ENCODE results near the gene GOLGA6L10.
"Not testable (repeated sequence)": the region's sequence is repeated elsewhere in the genome, so short reads cannot be mapped to it uniquely, and the experiment has no call there.

GOLGA6L10 gene

DNA sequence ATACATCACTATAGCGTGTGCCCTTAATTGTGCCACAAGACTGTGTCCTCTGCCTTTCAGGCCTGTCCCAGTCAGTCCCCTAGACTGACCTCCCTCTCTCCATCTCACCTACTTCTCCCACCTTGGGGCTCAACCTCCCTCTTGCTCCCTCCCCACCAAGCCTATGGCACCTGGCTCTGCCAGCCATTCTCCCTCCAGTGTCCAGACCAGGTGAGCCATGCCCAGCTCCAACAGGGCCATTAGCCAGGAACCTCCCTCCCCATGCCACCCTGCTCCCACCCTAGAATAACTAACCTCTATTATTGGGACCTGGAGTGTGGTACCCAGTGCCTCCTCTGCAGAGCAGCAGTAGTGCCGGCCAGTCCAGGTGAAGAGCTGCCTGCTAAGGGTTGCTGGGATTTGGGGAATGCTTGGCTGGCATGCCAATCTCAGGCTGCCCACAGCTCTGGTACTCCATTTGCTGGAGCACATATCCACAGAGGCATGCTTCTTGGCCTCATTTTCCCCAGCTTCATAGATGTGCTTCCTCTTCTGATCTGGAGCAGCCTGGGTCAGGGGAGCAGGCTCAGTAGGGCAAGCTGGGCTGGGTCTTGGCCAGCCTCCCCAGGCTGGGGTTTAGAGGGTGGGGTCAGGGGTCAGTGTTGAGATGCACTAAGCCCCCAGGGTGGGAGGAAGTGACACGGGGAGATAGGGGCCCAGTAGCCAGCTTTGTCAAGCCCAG is 47.8 kb downstream of the GOLGA6L10 start:
- DNase-seq (ENCODE audit: low read depth in 1 of 2, low spot score in 1 of 2) = no peak

DNA sequence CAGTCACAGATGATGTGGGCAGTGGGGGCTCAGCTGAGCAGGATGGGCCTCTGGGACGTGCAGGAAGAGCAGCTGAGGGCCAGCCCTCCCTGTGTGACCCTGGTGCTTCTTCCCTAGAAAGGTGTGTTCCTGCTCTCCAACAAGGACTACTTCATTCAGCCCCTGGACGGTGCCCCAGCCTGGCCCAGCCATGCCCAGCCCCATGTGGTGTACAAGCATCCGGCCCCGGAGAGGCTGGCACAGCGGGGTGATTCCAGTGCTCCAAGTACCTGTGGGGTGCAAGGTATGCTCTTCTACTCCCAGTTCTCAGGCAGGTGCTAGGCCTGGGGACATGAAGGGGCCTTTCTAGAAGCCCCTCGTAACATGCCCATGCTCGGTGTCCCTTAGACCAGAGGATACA is 48.4 kb downstream of the GOLGA6L10 start:
- DNase-seq (ENCODE audit: low read depth in 1 of 2, low spot score in 1 of 2) = no peak

DNA sequence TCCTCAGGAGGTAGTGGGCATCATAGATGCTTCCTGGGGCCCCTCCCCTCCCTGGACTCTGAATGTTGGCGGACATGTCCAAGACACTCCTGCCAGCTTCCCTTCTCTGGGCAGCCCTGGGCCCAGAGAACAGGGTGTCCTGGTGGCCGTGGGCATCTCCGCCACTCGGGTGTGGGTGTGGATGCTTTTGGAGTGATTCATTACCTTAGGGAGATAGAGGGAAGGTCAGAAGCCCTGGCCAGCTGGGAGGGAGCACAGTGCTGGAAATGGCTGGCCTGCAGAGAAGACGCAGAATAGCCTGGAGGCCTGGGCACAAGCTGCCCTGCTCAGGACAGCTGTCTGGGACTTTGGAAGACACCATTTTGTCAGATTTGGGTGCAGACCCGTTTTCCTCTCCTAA is 48.9 kb downstream of the GOLGA6L10 start:
- not testable (repeated sequence) for DNase-seq (ENCODE audit: low read depth in 1 of 2, low spot score in 1 of 2)

DNA sequence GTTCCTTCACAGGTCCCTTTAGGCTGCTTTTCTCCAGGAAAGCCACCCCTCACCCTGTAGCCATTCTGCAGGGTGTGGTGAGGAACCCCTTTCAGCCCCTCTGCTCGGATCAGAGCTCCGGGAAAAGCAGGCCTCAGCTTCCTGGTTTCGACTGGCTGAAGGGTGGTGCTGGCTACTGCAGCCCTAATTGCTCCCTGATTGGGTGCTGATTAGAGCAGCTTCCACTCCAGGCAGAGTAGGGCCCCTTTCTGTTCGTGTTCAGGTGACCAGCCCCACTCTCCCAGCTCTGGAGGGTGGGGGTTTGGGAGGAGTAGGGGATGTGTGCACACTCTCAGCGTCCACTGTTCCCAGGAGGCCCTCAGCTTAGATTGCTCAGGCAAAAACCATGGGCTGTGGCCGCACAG is 49.8 kb downstream of the GOLGA6L10 start:
- DNase-seq (ENCODE audit: low read depth in 1 of 2, low spot score in 1 of 2) = not testable (repeated sequence)

DNA sequence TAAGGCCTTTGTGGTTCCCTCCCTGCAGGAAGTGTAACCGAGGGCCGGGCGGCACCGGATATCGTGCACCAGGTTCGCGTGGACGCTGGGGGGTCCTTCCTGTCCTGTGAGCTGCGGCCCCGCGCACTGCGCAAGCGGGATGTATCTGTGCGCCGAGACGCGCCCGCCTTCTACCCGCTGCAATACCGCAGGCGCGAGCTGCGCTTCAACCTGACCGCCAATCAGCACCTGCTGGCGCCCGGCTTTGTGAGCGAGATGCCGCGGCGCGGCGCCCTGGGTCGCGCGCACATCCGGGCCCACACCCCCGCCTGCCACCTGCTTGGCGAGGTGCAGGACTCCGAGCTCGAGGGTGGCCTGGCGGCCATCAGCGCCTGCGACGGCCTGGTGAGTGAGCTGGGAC is 50.8 kb downstream of the GOLGA6L10 start:
- DNase-seq (ENCODE audit: low read depth in 1 of 2, low spot score in 1 of 2) = peak; percentile 11 to 16

GRCh38 chr15:82298032-82298431 is 51.2 kb downstream of the GOLGA6L10 start:
- no peak for DNase-seq (ENCODE audit: low read depth in 1 of 2, low spot score in 1 of 2)

DNA sequence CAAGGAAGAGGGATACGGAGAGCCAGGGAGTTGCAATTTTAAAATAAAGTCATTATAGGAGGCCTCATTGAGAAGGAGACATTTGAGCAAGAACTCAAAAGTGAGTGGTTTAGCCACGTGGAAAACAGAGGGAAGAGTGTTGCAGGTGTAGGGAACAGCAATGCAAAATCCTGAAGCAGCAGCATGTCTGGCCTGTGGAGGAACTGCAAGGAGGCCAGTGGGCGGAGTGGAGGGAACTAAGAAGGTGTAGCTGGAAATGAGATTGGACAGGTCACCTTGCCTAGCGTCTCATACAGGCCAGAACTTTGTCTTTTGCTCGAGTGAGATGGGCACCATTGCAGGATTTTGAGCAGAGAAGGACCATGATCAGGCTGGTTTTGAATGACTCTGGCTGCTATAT is 51.7 kb downstream of the GOLGA6L10 start:
- DNase-seq (ENCODE audit: low read depth in 1 of 2, low spot score in 1 of 2) = no peak

- DNase-seq (ENCODE audit: low read depth in 1 of 2, low spot score in 1 of 2) = no peak
Measured at GRCh38 chr15:82294061-82294690, 55.1 kb downstream of the GOLGA6L10 start.

- DNase-seq (ENCODE audit: low read depth in 1 of 2, low spot score in 1 of 2) = no peak
Measured at GRCh38 chr15:82292271-82292670, 57.0 kb downstream of the GOLGA6L10 start.

All from activated CD4-positive, alpha-beta T cell treated with anti-CD3 and anti-CD28 coated beads, Interleukin-2, amount 50 U/mL, for 24 hours (primary cell).